Parathyroid adenoma (tissue), 2 donors: ENCODE measurements around the gene TTC22.

ENCODE experiments used
- H2AFZ ChIP-seq: fragments of 300-600 bp; sonication (generic); one replicate; pipeline ENCODE4 v1.7.0; 2017; ENCODE audit warnings: antibody characterized with exemption, mild to moderate bottlenecking
- H3K27ac ChIP-seq: fragments of 300-600 bp; sonication (generic); one replicate; pipeline ENCODE4 v1.7.0; 2017
- H3K27me3 ChIP-seq: fragments of 300-600 bp; sonication (generic); one replicate; pipeline ENCODE4 v1.7.0; 2017; ENCODE audit warnings: low read length; ENCODE audit not compliant: control insufficient read depth, insufficient read depth
- H3K36me3 ChIP-seq: fragments of 300-600 bp; sonication (generic); one replicate; pipeline ENCODE4 v1.7.0; 2017; ENCODE audit warnings: low read length; ENCODE audit not compliant: control insufficient read depth, insufficient read depth
- H3K4me1 ChIP-seq: fragments of 300-600 bp; sonication (generic); one replicate; pipeline ENCODE4 v1.7.0; 2017; ENCODE audit warnings: control low read depth
- H3K4me2 ChIP-seq: fragments of 300-600 bp; sonication (generic); one replicate; pipeline ENCODE4 v1.7.0; 2017; ENCODE audit warnings: low read length
- H3K4me3 ChIP-seq: fragments of 300-600 bp; sonication (generic); one replicate; pipeline ENCODE4 v1.7.0; 2017; ENCODE audit warnings: low read depth, low read length
- H3K79me2 ChIP-seq: fragments of 300-600 bp; sonication (generic); one replicate; pipeline ENCODE4 v1.7.0; 2017; ENCODE audit warnings: control low read depth
- H3K9ac ChIP-seq: fragments of 300-600 bp; sonication (generic); one replicate; pipeline ENCODE4 v1.7.0; 2017; ENCODE audit warnings: mild to moderate bottlenecking
- H3K9me3 ChIP-seq: fragments of 300-600 bp; sonication (generic); one replicate; pipeline ENCODE4 v1.7.0; 2017; ENCODE audit warnings: low read length; ENCODE audit not compliant: control insufficient read depth
- CTCF ChIP-seq: fragments of 300-600 bp; sonication (generic); IDR thresholded peaks from one replicate; pipeline ENCODE4 v1.7.0; 2017; ENCODE audit warnings: antibody characterized with exemption, mild to moderate bottlenecking
- donor health status: primary hyperparathyroidism.

Gene TTC22

GRCh38 chr1:54806931-54807611, 5.9 kb upstream of the TTC22 start:
- TF ChIP-seq CTCF, result no peak
- Histone ChIP-seq H3K4me3 (no peak overlapping the region), H3K36me3 (no peaks in the 10 kb centered on the region), H3K4me1 (no peaks in the 10 kb centered on the region), H3K9ac (no peak overlapping the region), H2AFZ (no peak overlapping the region), H3K27me3 (no peaks in the 10 kb centered on the region), H3K79me2 (no peaks in the 10 kb centered on the region), H3K27ac (no peak overlapping the region), H3K4me2 (no peak overlapping the region), H3K9me3 (no peaks in the 10 kb centered on the region)

GRCh38 chr1:54805981-54806381, 4.9 kb upstream of the TTC22 start:
- Histone ChIP-seq H3K4me3 (no peak overlapping the region), H3K4me1 (no peaks in the 10 kb centered on the region), H3K27ac (no peak overlapping the region), H3K9me3 (no peaks in the 10 kb centered on the region), H3K9ac (no peak overlapping the region), H3K79me2 (no peaks in the 10 kb centered on the region), H3K4me2 (no peak overlapping the region), H3K27me3 (no peaks in the 10 kb centered on the region), H3K36me3 (no peaks in the 10 kb centered on the region), H2AFZ (no peak overlapping the region)
- no peak for TF ChIP-seq CTCF

DNA sequence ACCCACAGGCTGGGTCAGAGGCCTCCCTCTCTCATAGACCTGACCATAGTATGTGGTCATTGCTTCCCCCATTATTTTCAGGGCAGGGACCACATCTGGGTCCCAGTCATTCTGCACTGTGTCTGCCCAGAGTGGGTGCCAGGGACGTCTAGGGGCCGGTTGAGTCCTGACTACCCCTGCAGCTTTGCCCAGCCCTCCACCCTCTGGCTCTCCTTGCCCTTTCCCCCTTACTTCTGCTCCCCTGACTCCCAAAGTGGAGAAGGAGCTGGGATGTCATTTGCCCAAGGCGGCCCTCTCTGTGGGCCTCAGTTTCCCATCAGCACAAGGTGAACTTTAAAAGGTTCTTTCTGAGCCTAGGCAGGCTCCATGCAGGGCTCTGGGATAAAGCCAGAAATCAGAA, 4.3 kb upstream of the TTC22 start:
- no peak overlapping the region for H3K4me3 ChIP-seq
- no peaks in the 10 kb centered on the region for H3K79me2 ChIP-seq

GRCh38 chr1:54804471-54805132, 3.5 kb upstream of the TTC22 start:
- no peaks in the 10 kb centered on the region for H3K36me3 ChIP-seq
- no peaks in the 10 kb centered on the region for H3K9me3 ChIP-seq
- H3K4me3 ChIP-seq, result no peak overlapping the region
- no peaks in the 10 kb centered on the region for H3K4me1 ChIP-seq
- H2AFZ ChIP-seq, result no peak overlapping the region
- H3K27ac ChIP-seq, result no peak overlapping the region
- H3K4me2 ChIP-seq, result no peak overlapping the region
- no peaks in the 10 kb centered on the region for H3K27me3 ChIP-seq
- no peak overlapping the region for H3K9ac ChIP-seq
- H3K79me2 ChIP-seq, result no peaks in the 10 kb centered on the region
- no peak for TF ChIP-seq CTCF

More for the DNA sequence above, 4.3 kb upstream of the TTC22 start:
- Histone ChIP-seq H3K27me3 (no peaks in the 10 kb centered on the region), H3K36me3 (no peaks in the 10 kb centered on the region), H3K27ac (no peak overlapping the region), H2AFZ (no peak overlapping the region), H3K9me3 (no peaks in the 10 kb centered on the region), H3K4me2 (no peak overlapping the region), H3K9ac (no peak overlapping the region), H3K4me1 (no peaks in the 10 kb centered on the region)
- TF ChIP-seq CTCF, result no peak
